Lower lobe of right lung (tissue), 2 donors: ENCODE results near the gene UBE3C. TPM values are rescaled to one million over a fixed set of nuclear protein-coding genes. Genes with fewer than 3 reads are reported as not detected.

Experiments
- ATAC-seq, 2 donors: fragments of 200-7000 bp; cut with Tn5 transposase; one replicate each; pipeline ENCODE4 v1.9.1; 2020 to 2022; ENCODE audit warnings: mild to moderate bottlenecking in 2 of 2, moderate library complexity in 2 of 2
- DNase-seq: peaks from one replicate; pipeline ENCODE4 v3.0.0-alpha.2; 2020
- H3K27ac ChIP-seq: fragments of 200-600 bp; one replicate; pipeline ENCODE4 v1.8.0; 2022
- H3K27me3 ChIP-seq: fragments of 200-600 bp; one replicate; pipeline ENCODE4 v1.8.0; 2022; ENCODE audit warnings: low read depth
- H3K36me3 ChIP-seq: fragments of 200-600 bp; one replicate; pipeline ENCODE4 v1.8.0; 2022; ENCODE audit warnings: mild to moderate bottlenecking
- H3K4me1 ChIP-seq: fragments of 200-600 bp; one replicate; pipeline ENCODE4 v1.8.0; 2022
- H3K4me3 ChIP-seq: fragments of 200-600 bp; one replicate; pipeline ENCODE4 v1.8.0; 2022; ENCODE audit warnings: mild to moderate bottlenecking
- H3K9me3 ChIP-seq: fragments of 200-600 bp; one replicate; pipeline ENCODE4 v1.8.0; 2022
- intact Hi-C: fragments of 100-400 bp; cut with DNase I; formaldehyde crosslinking; loops from one replicate; pipeline ENCODE4 v1.11.0; 2022
- total RNA-seq: library from RNA; stranded (reverse); fragmentation: NEBNext Ultra II Directional; extraction: Animal tissue kit (Norgen Biotek cat#: 25700); gene quantifications from one replicate; pipeline ENCODE4 v1.2.1, GENCODE V29; 2021
- TF ChIP-seq, protein P1 (sequence below): fragments of 200-600 bp; IDR thresholded peaks from one replicate; pipeline ENCODE4 v1.8.0; 2022; ENCODE audit warnings: antibody characterized with exemption, mild to moderate bottlenecking
- donor health status: DM: no; HTN: yes; CAD: no; lungs with severe emphysema.

Gene UBE3C
- total RNA-seq, 1 donor from 2014 or later: 55.7 TPM

DNA sequence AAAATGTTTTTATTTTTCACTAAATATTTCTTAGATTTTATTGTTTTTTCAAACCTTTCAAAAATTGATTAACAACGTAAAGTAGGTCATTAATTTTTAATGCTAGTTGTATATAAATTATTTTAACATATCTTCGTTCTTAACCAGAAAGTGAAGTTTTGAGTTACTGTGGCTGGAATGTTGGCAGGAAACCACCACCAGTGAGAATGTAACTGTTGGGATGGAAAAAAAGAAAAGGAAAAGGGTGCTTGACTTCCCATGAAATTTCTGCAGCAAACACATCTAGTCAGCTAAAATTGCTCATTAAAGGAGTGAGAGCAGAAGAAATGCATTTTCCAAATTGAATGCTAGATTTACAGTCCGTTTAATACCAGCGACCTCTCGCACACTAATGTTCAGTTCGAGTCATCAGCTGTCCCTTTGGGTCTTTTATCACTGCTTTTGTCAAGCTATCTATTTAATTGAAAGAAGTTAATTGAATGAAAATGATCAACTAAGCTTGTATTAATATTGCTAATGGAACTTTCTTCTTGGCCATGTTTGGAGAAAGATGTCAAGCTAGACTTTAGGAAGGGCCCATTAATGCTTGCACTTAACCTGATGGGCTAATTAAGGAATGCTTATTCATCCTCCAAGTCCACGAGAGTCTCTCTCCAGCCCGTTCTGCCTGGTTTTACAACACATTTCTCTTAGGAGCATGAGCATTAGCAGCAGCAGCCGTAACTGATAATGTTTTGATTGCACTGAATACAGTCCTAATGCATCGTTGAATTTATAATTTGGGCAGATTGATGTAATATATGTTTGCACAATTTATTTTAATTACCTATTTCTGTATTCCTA is 70.1 kb downstream of the UBE3C start:
- no peak overlapping the region for H3K4me3 ChIP-seq
- H3K4me1 ChIP-seq: no peaks in the 10 kb centered on the region
- no peaks in the 10 kb centered on the region for H3K9me3 ChIP-seq
- H3K36me3 ChIP-seq: peaks cover 66% of the 10 kb centered on the region
- DNase-seq (no peak), ATAC-seq (no peak)
- no peak overlapping the region for H3K27ac ChIP-seq
- TF ChIP-seq, protein P1, sequence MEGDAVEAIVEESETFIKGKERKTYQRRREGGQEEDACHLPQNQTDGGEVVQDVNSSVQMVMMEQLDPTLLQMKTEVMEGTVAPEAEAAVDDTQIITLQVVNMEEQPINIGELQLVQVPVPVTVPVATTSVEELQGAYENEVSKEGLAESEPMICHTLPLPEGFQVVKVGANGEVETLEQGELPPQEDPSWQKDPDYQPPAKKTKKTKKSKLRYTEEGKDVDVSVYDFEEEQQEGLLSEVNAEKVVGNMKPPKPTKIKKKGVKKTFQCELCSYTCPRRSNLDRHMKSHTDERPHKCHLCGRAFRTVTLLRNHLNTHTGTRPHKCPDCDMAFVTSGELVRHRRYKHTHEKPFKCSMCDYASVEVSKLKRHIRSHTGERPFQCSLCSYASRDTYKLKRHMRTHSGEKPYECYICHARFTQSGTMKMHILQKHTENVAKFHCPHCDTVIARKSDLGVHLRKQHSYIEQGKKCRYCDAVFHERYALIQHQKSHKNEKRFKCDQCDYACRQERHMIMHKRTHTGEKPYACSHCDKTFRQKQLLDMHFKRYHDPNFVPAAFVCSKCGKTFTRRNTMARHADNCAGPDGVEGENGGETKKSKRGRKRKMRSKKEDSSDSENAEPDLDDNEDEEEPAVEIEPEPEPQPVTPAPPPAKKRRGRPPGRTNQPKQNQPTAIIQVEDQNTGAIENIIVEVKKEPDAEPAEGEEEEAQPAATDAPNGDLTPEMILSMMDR: no peak
- no peaks in the 10 kb centered on the region for H3K27me3 ChIP-seq
- intact Hi-C loops: no loop called here

DNA sequence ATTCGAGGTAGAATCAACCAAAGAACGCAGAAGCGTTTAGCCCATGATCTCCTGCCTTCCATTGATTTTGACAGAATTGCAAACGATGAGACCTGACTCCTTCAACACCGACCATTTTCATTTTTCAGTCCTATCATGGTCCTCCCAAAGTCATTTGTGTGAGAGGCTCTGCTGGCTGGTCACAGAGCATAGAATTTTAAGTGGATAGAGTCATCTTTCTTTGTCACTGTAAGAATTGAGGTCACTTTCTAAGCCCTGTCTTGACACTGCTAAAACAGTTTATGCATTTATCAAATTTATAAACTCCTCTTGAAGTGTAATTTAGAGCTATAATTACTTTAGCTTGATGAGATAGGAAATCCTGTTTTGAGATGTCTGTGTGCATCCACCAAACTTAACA is 72.0 kb downstream of the UBE3C start:
- TF ChIP-seq, protein P1: no peak
- H3K27me3 ChIP-seq: no peaks in the 10 kb centered on the region
- ATAC-seq (no peak), DNase-seq (no peak)
- no peak overlapping the region for H3K4me3 ChIP-seq
- intact Hi-C loops: no loop called here
- peaks cover 68% of the 10 kb centered on the region for H3K36me3 ChIP-seq
- no peak overlapping the region for H3K27ac ChIP-seq
- no peaks in the 10 kb centered on the region for H3K9me3 ChIP-seq
- no peaks in the 10 kb centered on the region for H3K4me1 ChIP-seq

DNA sequence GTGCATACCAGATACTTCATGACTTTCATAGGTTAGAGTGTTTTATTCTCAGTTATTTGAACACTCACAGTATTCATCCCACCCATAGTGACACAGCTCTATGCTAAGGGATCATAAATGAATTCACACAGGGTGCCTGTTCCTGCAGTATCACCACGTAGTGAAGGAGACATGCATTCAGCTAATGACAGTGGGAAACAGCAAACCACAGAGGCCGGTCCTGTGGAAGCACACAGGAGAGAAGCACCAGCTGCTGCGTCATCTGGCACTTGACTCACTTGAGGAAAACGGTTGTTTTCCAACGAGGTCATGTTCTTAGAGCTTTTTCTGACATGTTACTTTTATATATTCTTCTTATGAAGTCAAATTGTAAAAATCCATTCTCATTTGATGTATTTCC is 73.0 kb downstream of the UBE3C start:
- Histone ChIP-seq H3K4me1 (no peaks in the 10 kb centered on the region), H3K9me3 (no peaks in the 10 kb centered on the region), H3K27me3 (no peaks in the 10 kb centered on the region), H3K27ac (no peak overlapping the region), H3K36me3 (peaks cover 71% of the 10 kb centered on the region), H3K4me3 (no peak overlapping the region)
- ATAC-seq (no peak), DNase-seq (no peak)
- TF ChIP-seq, protein P1: no peak
- intact Hi-C loops: no loop called here

DNA sequence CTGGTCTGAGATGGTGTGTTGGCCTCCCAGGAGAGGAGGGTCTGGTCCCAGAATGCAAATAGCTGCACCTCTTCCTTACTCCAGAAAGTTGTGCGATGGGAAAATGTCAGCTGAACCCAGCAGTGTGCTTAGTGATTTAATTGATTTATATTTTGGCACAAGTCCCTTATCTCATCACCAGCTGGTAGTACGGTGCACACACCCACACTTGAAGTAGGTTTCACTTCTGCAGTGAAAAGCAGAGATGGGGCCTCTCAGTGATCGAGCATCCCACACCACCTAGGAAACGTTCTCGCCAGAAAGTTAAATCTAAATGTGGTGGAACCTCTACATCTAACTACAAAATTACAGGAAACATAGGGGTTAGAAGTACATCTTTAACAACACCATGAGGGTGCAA is 80.4 kb downstream of the UBE3C start:
- no peak for DNase-seq
- intact Hi-C loops: no loop called here
- H3K27ac ChIP-seq: no peak overlapping the region
- no peaks in the 10 kb centered on the region for H3K9me3 ChIP-seq
- H3K4me3 ChIP-seq: no peak overlapping the region
- no peak for ATAC-seq
- TF ChIP-seq, protein P1: no peak
- no peaks in the 10 kb centered on the region for H3K27me3 ChIP-seq
- H3K4me1 ChIP-seq: no peaks in the 10 kb centered on the region
- peaks cover 82% of the 10 kb centered on the region for H3K36me3 ChIP-seq

DNA sequence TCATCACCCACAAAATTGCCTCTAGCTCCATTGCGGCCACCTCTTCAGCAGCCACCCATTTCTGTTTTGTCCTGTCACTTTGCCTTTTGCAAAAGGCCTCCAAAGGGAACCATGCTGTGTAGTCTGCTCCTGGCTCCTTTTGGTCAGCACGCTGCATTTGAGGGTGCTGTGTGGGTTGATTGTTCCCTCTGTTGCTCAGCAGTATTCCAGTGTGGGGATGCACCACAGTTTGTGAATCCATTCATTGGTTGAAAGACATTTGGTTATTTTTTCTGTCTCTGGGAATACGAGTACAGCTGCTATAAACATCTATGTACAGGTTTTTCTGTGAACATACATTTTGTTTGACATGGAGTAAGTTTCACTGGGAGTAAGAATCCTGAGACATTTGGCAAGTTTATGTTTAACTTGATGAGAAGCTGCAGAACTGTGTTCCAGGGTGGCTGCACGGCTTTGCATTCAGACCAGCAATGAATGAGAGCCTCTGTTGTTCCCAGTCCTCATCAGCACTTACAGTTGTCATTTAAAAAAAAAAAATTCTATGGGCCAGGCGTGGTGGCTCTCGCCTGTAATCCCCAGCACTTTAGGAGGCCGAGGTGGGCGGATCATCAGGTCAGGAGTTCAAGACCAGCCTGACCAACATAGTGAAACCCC is 82.3 kb downstream of the UBE3C start:
- Histone ChIP-seq H3K9me3 (no peaks in the 10 kb centered on the region), H3K4me1 (no peaks in the 10 kb centered on the region), H3K27me3 (no peaks in the 10 kb centered on the region), H3K27ac (no peak overlapping the region), H3K4me3 (no peak overlapping the region), H3K36me3 (peaks cover 91% of the 10 kb centered on the region)
- ATAC-seq (no peak), DNase-seq (no peak)
- intact Hi-C loops: no loop called here
- TF ChIP-seq, protein P1: no peak
